ENCODE measurements around the gene PPP1R1B. TPM values are rescaled to one million over a fixed set of nuclear protein-coding genes. Genes with fewer than 3 reads are reported as not detected.

Gene PPP1R1B
- total RNA-seq, 1 donor from 2014 or later, result 3.1 TPM

- no peak overlapping the region for H3K27ac ChIP-seq (ENCODE audit: low read depth, low read length)
- H3K4me1 ChIP-seq (ENCODE audit: control insufficient read depth in 3 of 3, insufficient read depth in 3 of 3, low read length in 3 of 3), result peaks cover 13 to 18% (median 14%) of the 10 kb centered on the region in 3 donors
- H3K9me3 ChIP-seq (ENCODE audit: control insufficient read depth in 3 of 3, low read length in 3 of 3), result no peaks in the 10 kb centered on the region
- H3K36me3 ChIP-seq (ENCODE audit: control insufficient read depth in 3 of 3, insufficient read depth in 3 of 3, low read length in 3 of 3), result no peaks in the 10 kb centered on the region
- no peak overlapping the region for H3K9ac ChIP-seq (ENCODE audit: low read depth in 1 of 3, low read length in 3 of 3)
- peaks cover 29 to 47% (median 46%) of the 10 kb centered on the region in 3 donors for H3K27me3 ChIP-seq (ENCODE audit: control insufficient read depth in 3 of 3, insufficient read depth in 3 of 3, low read length in 3 of 3)
- H3K4me3 ChIP-seq (ENCODE audit: low read length in 3 of 3), result no peak overlapping the region
Measured at GRCh38 chr17:39623356-39623950, 3.3 kb upstream of the PPP1R1B start.

DNA sequence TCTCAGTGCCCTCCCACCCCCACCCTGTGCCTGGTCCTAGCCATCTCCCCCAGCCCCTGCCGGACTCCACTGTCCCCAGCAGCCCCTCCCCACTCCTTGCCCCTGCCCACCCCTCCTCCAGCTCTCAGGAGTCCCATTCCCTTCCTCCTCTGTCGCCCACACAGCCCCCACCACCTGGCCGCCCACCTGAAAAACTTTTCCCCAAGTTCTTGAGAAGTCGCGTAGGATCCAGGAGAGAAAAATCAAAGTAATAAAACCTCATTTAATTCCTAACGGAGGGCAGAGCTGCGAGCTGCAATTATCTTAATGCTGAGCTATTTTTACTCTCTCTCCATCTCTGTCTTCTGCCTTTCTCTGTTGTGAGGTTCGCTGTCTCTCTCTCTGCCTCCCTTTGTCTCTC lies 2.4 kb upstream of the PPP1R1B start:
- Histone ChIP-seq H3K9me3 (ENCODE audit: control insufficient read depth in 3 of 3, low read length in 3 of 3) (no peaks in the 10 kb centered on the region), H3K27me3 (ENCODE audit: control insufficient read depth in 3 of 3, insufficient read depth in 3 of 3, low read length in 3 of 3) (peaks cover 29 to 54% (median 52%) of the 10 kb centered on the region in 3 donors), H3K4me1 (ENCODE audit: control insufficient read depth in 3 of 3, insufficient read depth in 3 of 3, low read length in 3 of 3) (peaks cover 9 to 14% (median 11%) of the 10 kb centered on the region in 3 donors)

GRCh38 chr17:39625198-39625785 lies 1.5 kb upstream of the PPP1R1B start:
- Histone ChIP-seq H3K4me1 (ENCODE audit: control insufficient read depth in 3 of 3, insufficient read depth in 3 of 3, low read length in 3 of 3) (peaks cover 9 to 14% (median 11%) of the 10 kb centered on the region in 3 donors), H3K4me3 (ENCODE audit: low read length in 3 of 3) (no peak overlapping the region), H3K36me3 (ENCODE audit: control insufficient read depth in 3 of 3, insufficient read depth in 3 of 3, low read length in 3 of 3) (no peaks in the 10 kb centered on the region), H3K27me3 (ENCODE audit: control insufficient read depth in 3 of 3, insufficient read depth in 3 of 3, low read length in 3 of 3) (peaks cover 35 to 63% (median 61%) of the 10 kb centered on the region in 3 donors), H3K9me3 (ENCODE audit: control insufficient read depth in 3 of 3, low read length in 3 of 3) (no peaks in the 10 kb centered on the region), H3K27ac (ENCODE audit: low read depth, low read length) (no peak overlapping the region), H3K9ac (ENCODE audit: low read depth in 1 of 3, low read length in 3 of 3) (no peak overlapping the region)

More for the DNA sequence above, 2.4 kb upstream of the PPP1R1B start:
- no peak overlapping the region for H3K27ac ChIP-seq (ENCODE audit: low read depth, low read length)
- no peaks in the 10 kb centered on the region for H3K36me3 ChIP-seq (ENCODE audit: control insufficient read depth in 3 of 3, insufficient read depth in 3 of 3, low read length in 3 of 3)
- no peak overlapping the region for H3K9ac ChIP-seq (ENCODE audit: low read depth in 1 of 3, low read length in 3 of 3)
- no peak overlapping the region for H3K4me3 ChIP-seq (ENCODE audit: low read length in 3 of 3)

DNA sequence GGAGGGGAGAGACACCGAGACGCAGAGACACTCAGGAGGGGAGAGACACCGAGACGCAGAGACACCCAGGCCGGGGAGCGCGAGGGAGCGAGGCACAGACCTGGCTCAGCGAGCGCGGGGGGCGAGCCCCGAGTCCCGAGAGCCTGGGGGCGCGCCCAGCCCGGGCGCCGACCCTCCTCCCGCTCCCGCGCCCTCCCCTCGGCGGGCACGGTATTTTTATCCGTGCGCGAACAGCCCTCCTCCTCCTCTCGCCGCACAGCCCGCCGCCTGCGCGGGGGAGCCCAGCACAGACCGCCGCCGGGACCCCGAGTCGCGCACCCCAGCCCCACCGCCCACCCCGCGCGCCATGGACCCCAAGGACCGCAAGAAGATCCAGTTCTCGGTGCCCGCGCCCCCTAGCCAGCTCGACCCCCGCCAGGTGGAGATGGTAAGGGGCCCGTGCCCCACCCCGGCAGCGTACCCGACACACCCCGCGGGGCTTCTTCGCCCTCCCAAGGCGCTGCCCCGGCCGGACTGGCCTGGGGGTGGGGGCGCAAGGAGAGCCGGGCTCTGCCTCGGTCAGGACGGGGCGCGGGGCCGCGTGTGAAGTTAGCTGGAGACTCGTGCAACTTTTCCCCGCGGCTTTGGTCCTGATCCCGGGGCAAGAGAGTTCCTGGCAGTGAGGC lies 427 bp downstream of the PPP1R1B start:
- peaks cover 35 to 73% (median 69%) of the 10 kb centered on the region in 3 donors for H3K27me3 ChIP-seq (ENCODE audit: control insufficient read depth in 3 of 3, insufficient read depth in 3 of 3, low read length in 3 of 3)
- H3K9ac ChIP-seq (ENCODE audit: low read depth in 1 of 3, low read length in 3 of 3), result peak overlapping the region in 1 of 3 donors; percentile 8
- peak overlapping the region in 2 of 3 donors; percentile 32 to 41 for H3K4me3 ChIP-seq (ENCODE audit: low read length in 3 of 3)
- H3K4me1 ChIP-seq (ENCODE audit: control insufficient read depth in 3 of 3, insufficient read depth in 3 of 3, low read length in 3 of 3), result peaks cover 7 to 12% (median 8%) of the 10 kb centered on the region in 3 donors
- H3K27ac ChIP-seq (ENCODE audit: low read depth, low read length), result no peak overlapping the region
- H3K36me3 ChIP-seq (ENCODE audit: control insufficient read depth in 3 of 3, insufficient read depth in 3 of 3, low read length in 3 of 3), result no peaks in the 10 kb centered on the region
- no peaks in the 10 kb centered on the region for H3K9me3 ChIP-seq (ENCODE audit: control insufficient read depth in 3 of 3, low read length in 3 of 3)

GRCh38 chr17:39627712-39628516 lies 1.2 kb downstream of the PPP1R1B start:
- Histone ChIP-seq H3K36me3 (ENCODE audit: control insufficient read depth in 3 of 3, insufficient read depth in 3 of 3, low read length in 3 of 3) (no peaks in the 10 kb centered on the region), H3K27ac (ENCODE audit: low read depth, low read length) (no peak overlapping the region), H3K4me1 (ENCODE audit: control insufficient read depth in 3 of 3, insufficient read depth in 3 of 3, low read length in 3 of 3) (peaks cover 5 to 10% (median 7%) of the 10 kb centered on the region in 3 donors), H3K27me3 (ENCODE audit: control insufficient read depth in 3 of 3, insufficient read depth in 3 of 3, low read length in 3 of 3) (peaks cover 35 to 74% (median 74%) of the 10 kb centered on the region in 3 donors), H3K9ac (ENCODE audit: low read depth in 1 of 3, low read length in 3 of 3) (no peak overlapping the region), H3K9me3 (ENCODE audit: control insufficient read depth in 3 of 3, low read length in 3 of 3) (no peaks in the 10 kb centered on the region), H3K4me3 (ENCODE audit: low read length in 3 of 3) (no peak overlapping the region)

DNA sequence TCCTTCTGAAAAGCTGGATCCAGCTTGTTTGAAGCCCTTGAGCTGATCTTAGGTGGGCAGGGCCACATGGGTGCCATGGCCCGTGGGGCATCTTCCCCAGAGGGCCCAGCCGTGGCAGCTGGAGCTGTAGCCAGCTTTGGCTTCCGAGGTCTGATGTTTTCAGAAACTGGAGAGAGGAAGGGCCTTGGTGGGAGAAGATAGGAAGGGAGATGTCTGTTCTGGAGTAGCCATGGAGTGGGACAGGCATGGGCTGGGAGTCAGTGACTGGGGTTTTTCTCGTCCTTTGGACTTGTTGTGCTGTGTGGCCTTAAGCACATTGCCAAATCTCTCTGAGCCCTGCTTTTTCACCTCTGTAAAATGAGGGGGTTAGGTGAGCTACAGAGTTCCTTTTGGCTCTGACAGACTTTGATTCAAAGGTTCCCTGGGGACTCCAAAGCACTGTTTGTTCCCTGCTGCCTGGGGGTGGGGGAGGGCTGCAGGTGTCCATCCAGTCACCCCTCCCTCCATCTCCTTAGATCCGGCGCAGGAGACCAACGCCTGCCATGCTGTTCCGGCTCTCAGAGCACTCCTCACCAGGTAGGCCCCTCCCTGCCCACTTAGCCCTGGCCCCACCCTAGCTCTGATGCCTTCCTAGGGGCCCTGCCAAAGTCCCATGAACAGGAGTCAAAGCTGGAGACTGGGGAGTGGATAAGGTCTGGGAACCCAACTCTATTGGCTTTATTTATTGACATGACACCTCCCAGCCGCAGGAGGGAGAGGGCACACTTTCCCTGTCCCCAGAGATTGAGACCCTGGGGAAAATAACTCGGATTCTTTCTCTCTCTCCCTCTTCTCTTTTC lies 2.1 kb downstream of the PPP1R1B start:
- Histone ChIP-seq H3K9ac (ENCODE audit: low read depth in 1 of 3, low read length in 3 of 3) (no peak overlapping the region), H3K36me3 (ENCODE audit: control insufficient read depth in 3 of 3, insufficient read depth in 3 of 3, low read length in 3 of 3) (no peaks in the 10 kb centered on the region), H3K27ac (ENCODE audit: low read depth, low read length) (no peak overlapping the region), H3K27me3 (ENCODE audit: control insufficient read depth in 3 of 3, insufficient read depth in 3 of 3, low read length in 3 of 3) (peaks cover 35 to 74% (median 73%) of the 10 kb centered on the region in 3 donors), H3K4me3 (ENCODE audit: low read length in 3 of 3) (no peak overlapping the region), H3K4me1 (ENCODE audit: control insufficient read depth in 3 of 3, insufficient read depth in 3 of 3, low read length in 3 of 3) (peaks cover 4 to 6% (median 5%) of the 10 kb centered on the region in 3 donors), H3K9me3 (ENCODE audit: control insufficient read depth in 3 of 3, low read length in 3 of 3) (no peaks in the 10 kb centered on the region)

GRCh38 chr17:39629494-39629880 lies 2.7 kb downstream of the PPP1R1B start:
- no peak overlapping the region for H3K9ac ChIP-seq (ENCODE audit: low read depth in 1 of 3, low read length in 3 of 3)
- H3K9me3 ChIP-seq (ENCODE audit: control insufficient read depth in 3 of 3, low read length in 3 of 3), result no peaks in the 10 kb centered on the region
- H3K36me3 ChIP-seq (ENCODE audit: control insufficient read depth in 3 of 3, insufficient read depth in 3 of 3, low read length in 3 of 3), result no peaks in the 10 kb centered on the region
- peaks cover 35 to 74% (median 70%) of the 10 kb centered on the region in 3 donors for H3K27me3 ChIP-seq (ENCODE audit: control insufficient read depth in 3 of 3, insufficient read depth in 3 of 3, low read length in 3 of 3)
- no peak overlapping the region for H3K4me3 ChIP-seq (ENCODE audit: low read length in 3 of 3)
- H3K27ac ChIP-seq (ENCODE audit: low read depth, low read length), result no peak overlapping the region
- peaks cover 4 to 9% (median 6%) of the 10 kb centered on the region in 3 donors for H3K4me1 ChIP-seq (ENCODE audit: control insufficient read depth in 3 of 3, insufficient read depth in 3 of 3, low read length in 3 of 3)

GRCh38 chr17:39629898-39630297 lies 3.1 kb downstream of the PPP1R1B start:
- Histone ChIP-seq H3K4me3 (ENCODE audit: low read length in 3 of 3) (no peak overlapping the region), H3K4me1 (ENCODE audit: control insufficient read depth in 3 of 3, insufficient read depth in 3 of 3, low read length in 3 of 3) (peaks cover 4 to 13% (median 9%) of the 10 kb centered on the region in 3 donors), H3K27me3 (ENCODE audit: control insufficient read depth in 3 of 3, insufficient read depth in 3 of 3, low read length in 3 of 3) (peaks cover 32 to 70% (median 66%) of the 10 kb centered on the region in 3 donors), H3K9me3 (ENCODE audit: control insufficient read depth in 3 of 3, low read length in 3 of 3) (no peaks in the 10 kb centered on the region), H3K27ac (ENCODE audit: low read depth, low read length) (no peak overlapping the region), H3K36me3 (ENCODE audit: control insufficient read depth in 3 of 3, insufficient read depth in 3 of 3, low read length in 3 of 3) (no peaks in the 10 kb centered on the region), H3K9ac (ENCODE audit: low read depth in 1 of 3, low read length in 3 of 3) (no peak overlapping the region)

GRCh38 chr17:39631403-39631802 lies 4.7 kb downstream of the PPP1R1B start:
- no peak overlapping the region for H3K27ac ChIP-seq (ENCODE audit: low read depth, low read length)
- no peaks in the 10 kb centered on the region for H3K36me3 ChIP-seq (ENCODE audit: control insufficient read depth in 3 of 3, insufficient read depth in 3 of 3, low read length in 3 of 3)
- peaks cover 18 to 56% (median 51%) of the 10 kb centered on the region in 3 donors for H3K27me3 ChIP-seq (ENCODE audit: control insufficient read depth in 3 of 3, insufficient read depth in 3 of 3, low read length in 3 of 3)
- no peaks in the 10 kb centered on the region for H3K9me3 ChIP-seq (ENCODE audit: control insufficient read depth in 3 of 3, low read length in 3 of 3)
- no peak overlapping the region for H3K4me3 ChIP-seq (ENCODE audit: low read length in 3 of 3)
- H3K4me1 ChIP-seq (ENCODE audit: control insufficient read depth in 3 of 3, insufficient read depth in 3 of 3, low read length in 3 of 3), result peaks cover 10 to 26% (median 14%) of the 10 kb centered on the region in 3 donors
- no peak overlapping the region for H3K9ac ChIP-seq (ENCODE audit: low read depth in 1 of 3, low read length in 3 of 3)

Data from skeletal muscle tissue (tissue), 4 donors.